Gastroesophageal sphincter (tissue), 3 donors: ENCODE measurements around the gene MVB12B.

Experiments
- CTCF ChIP-seq, 4 experiments: fragments of 200-600 bp in 2 of 4; fragments of 450-650 bp in 2 of 4; sonication (generic) in 1 of 4; IDR thresholded peaks; one replicate each; pipeline ENCODE4 v1.5.1; 2017 to 2019; ENCODE audit warnings: antibody characterized with exemption in 4 of 4, mild to moderate bottlenecking in 2 of 4, moderate library complexity in 2 of 4
- EP300 ChIP-seq: sonication (generic); formaldehyde crosslinking; IDR thresholded peaks from one replicate; pipeline ENCODE4 v1.6.1; 2017; ENCODE audit warnings: antibody characterized with exemption, mild to moderate bottlenecking
- POLR2A ChIP-seq, 2 donors: fragments of 450-650 bp; IDR thresholded peaks; one replicate each; pipeline ENCODE4 v1.6.1; 2017; ENCODE audit warnings: antibody characterized with exemption in 2 of 2, mild to moderate bottlenecking in 2 of 2, moderate library complexity in 1 of 2
- POLR2AphosphoS5 ChIP-seq: sonication (generic); formaldehyde crosslinking; IDR thresholded peaks from one replicate; pipeline ENCODE4 v1.6.1; 2017; ENCODE audit warnings: antibody characterized with exemption

GRCh38 chr9:126408004-126408403 lies 81.4 kb downstream of the MVB12B start:
- no peak for TF ChIP-seq CTCF (IDR thresholded peaks at IDR 0.05)
- TF ChIP-seq POLR2A (IDR thresholded peaks at IDR 0.05) = no peak
- no peak for TF ChIP-seq EP300
- no peak for TF ChIP-seq POLR2AphosphoS5
